HG02943 (cell line): ENCODE results near the gene FTSJ3.
"Not testable (repeated sequence)": the region's sequence is repeated elsewhere in the genome, so short reads cannot be mapped to it uniquely, and the experiment has no call there.

Experiments used
- ATAC-seq: cut with Tn5 transposase; IDR thresholded peaks from one replicate; pipeline ENCODE4 v1.9.1; 2021; ENCODE audit warnings: mild to moderate bottlenecking, low read depth, moderate library complexity; ENCODE audit not compliant: unreplicated experiment

Gene FTSJ3

DNA sequence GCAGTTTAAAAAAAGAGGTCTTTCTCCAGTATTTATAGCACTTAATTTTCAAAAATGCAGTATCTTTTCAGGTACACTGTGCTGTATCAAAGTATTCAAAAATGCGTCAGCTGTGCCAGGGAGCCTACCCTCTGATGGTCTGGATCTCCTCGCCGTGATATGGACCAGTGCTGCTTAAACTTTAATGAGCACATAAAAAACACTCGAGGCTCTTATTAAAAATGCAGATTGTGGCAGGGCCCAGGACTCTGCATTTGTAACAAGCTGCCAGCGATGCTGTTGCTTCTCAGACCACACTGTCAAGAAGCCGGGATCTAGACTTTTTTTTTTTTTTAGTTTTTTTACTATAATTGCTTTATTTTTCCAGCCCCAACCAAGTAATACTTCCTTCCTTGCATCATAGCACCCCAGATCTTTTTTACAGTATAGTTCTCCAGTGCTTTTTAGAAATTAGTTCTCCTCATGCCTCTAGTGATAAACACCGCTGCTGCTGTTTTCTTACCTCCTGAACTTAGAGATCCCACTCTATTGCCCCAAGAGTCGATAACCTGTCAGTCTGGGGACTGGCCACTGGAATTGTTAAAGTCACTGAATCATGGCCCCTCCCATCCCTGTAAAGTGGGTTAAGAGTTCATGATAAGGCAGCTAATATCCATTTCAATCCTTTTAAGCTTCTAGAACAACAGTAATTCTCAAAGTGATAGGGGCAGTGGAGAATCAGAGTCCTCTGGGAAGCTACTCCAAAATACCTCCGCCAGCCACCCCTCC lies 16.6 kb upstream of the FTSJ3 start:
- ATAC-seq: no peak

DNA sequence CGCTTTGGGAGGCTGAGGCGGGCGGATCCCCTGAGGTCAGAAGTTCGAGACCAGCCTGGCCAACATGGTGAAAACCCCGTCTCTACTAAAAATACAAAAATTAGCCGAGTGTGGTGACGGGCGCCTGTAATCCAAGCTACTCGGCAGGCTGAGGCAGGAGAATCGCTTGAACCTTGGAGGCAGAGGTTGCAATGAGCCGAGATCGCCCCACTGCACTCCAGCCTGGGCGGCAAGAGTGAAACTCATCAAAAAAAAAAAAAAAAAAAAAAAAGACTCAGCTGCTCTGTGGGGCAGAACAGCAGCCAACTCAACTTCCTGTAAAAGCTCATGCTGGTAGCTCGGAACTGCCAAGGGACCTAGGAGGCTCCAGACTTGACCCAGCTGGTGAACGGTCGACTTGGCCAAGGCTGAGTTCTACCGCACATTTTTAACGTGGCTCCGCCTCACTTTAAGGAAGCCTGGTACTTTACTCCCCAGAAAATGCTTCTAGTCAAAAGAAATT lies 16.0 kb upstream of the FTSJ3 start:
- not testable (repeated sequence) for ATAC-seq

DNA sequence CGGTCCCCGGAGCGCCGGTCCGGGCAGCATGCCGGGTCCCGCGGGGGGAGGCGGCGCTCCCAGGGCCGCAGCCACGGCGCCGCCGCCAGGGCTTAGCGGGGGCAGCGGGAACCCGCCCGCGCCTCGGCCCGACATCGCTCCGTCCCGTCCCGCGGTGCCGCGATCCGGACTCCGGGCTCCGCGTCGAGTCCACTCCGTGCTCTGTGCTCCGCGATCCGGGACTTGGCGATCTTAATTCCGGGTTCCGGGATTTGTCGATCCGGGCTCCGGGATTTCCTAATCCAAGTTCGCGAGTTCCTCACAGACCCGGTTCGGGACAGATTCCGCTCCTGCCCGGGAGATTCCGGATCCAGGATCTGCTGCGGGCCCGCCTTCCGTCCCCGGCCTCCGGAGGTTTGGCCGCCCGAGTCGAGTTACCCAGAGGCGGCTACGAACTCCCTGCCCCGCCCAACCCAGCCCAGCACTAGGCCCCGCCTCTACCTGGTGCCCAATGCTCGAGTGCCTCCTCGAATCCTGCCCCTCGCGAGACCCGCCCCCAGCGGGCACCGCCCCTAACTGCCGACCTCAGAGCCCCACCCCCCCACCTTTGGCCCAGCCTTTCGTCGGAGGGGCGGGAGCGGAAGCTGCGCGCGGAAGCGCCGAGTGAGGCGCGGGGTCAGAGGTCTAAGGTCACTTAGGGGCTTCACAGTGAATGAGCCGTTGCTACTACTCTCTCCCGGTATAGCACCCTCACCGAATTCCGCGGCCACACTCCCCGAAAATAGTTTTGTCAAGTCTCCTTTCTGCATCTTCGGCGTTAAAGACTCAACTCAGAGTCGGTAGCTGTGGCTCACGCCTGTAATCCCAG lies 15.3 kb upstream of the FTSJ3 start, which contains the start of gene SMARCD2:
TSS of gene SMARCD2 (minus strand) at position 146 of the 847 bp plus-strand sequence. CDS start at position 135, 11 bp downstream.
- ATAC-seq: peak; percentile 71

DNA sequence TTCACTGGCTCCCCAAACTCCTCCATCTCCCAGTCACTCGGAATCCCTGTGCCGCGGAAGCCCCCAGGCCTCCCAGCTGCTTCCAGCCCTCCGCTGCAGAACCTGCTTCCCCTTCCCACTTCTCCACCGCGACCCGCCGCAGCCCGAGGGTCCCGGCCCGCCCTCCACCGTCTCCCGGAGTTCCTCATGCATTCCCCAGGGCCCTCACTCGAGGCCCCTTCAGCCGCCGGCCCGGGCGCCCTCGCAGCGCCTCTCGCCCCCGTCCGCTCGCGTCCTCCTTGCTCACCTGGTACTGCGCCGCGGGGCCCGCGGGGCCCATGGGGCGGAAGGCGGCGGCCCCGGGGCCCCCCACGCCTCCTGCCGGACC lies 14.7 kb upstream of the FTSJ3 start:
- ATAC-seq: peak; percentile 22

DNA sequence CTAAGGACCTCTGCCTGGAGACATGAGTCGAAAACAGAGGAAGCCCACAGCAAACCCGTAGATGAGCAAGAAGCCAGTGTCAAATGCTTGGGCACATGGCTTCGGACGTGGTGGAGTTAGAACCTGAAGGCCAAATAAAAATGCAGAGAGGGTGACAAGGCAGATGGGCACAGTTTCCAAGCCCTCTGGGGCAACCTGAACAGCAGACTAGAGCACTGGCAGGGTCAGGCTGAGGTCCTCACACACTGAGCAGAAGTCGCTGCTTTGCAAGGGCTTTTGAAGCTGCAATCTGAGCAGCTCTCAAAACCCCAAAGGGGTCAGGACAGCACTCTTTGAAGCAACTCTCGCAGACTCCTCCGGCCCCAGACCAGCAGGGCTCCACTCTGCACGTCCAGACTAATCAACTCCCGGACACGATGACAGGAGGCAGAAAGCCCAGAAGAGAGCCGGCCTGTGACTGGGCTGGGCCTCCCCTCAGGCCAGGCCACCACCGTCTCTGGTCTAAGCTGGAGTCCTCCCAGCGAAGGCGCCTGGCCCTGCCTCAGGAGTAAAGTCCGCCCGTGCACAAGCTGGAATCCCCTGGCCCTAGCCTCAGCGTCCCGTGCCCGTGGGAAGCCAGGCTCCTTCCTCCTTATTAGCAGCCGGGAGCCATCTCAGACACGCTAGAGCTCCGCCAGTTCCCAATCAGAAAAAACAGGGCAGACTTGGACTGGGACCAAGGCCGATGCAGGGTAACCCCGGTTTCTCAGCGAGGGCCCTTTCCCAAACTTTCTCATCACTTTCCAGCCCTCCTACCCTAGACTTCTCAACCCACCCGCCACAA lies 14.1 kb upstream of the FTSJ3 start:
- ATAC-seq: no peak

DNA sequence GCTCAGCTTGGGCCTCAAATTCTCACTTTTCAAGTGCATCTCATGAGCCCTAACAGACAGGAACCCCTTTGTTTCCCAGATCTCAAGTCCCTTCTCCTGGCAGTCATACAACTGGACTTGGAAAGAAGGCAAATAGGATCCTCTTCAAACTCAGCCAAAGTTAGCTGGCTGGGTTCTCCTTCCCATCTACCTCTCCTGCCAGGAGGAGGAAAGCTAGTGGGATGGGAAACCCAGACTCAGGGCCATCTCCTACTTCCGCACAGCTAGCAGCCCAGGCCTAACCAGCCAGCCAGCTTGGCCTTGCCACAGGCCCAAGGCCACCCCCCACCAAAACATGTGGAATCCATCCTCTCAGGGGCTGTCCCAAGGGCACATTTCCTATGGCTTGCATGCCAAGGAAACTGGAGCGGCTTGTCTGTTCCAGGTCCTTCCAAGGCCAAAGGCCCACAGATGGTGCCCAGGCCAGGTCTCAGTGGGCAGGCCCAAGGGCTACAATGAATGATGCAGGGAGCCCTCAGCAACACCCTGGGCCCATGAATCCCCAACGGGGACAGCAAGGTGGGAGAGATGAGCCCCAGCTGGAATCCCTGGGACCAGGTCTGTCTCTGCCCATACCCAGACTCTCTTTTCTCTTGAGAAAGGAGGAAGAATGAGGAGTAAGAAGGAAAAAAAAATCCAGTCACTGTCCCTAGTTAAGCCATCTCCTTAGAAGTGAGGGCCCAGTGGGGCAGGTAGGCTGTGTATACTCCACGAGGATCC lies 13.3 kb upstream of the FTSJ3 start:
- no peak for ATAC-seq

DNA sequence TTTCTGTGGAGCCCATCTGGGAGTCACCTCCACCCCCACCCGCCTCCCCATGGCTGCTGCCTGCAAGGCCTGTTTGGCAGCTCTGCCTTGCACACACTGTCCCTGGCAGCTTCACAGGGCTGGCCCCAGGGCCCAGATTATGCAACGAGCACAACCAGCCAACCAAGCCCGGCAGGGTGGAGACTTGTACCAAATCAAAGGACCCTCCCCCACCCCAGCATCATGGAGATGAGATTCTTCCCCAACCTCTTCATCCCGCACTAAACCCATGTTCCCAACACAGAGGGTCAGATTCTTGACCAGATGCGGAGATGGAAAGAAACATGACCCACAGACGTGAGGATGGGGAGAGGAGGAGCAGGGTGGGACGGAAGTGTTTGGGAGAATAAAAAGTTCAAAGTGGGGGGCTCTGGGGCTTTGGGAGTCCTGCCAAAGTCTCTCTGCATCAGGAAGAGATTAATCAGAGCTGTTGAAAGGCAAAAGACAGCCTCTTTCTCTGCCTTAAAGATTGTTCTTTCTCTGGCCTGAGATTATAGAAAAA lies 11.2 kb upstream of the FTSJ3 start:
- ATAC-seq: no peak

DNA sequence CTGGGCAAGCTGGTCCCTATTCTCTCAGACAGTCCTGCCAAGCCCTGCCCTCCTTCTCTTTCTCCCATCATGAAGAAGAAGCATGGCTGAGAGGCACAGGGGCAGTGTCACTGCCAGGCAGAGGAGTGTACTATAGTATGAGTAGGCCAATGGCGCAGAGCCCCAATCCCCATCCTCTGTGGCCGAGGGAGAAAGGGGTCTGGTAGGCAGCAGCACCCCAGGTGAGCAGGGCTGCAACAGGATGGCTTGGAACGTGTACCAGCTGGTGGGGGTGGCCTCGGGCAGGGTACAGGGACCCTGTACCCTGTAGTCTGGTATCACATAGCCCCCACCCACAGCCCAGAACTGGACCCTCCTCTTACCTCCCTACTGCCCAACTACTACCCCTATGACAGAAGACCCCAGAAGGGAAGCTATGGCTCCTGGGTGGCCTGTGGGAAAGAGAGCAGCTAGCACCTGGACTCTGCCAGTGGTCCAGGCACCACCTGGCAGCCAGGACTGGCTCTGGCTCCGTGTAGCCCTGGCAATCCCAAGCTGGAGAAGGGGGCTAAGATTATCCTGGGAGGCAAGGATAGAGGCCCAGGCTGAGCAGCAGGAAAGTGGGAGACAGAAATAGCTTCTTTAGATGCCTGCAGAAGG lies 10.6 kb upstream of the FTSJ3 start:
- no peak for ATAC-seq

DNA sequence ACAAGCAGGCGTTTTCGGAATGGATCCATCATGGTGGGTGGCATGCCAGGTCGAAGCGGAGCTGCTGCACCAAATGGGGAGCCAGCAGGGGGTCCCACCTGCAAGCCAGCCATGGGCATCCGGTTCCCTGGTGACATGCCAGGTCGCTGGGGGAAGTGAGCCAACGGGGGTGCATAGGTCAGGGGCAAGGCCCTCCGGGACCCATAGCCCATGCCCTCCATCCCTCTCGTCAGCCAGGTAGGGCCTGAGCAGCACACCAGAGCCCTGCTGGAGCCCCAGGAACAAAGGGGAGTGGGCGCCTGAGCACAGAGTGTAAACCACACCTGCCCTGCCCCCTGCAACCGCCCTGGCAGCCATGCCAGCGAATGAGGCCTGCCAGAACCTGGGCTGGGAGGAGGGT lies 10.0 kb upstream of the FTSJ3 start:
- ATAC-seq: no peak

DNA sequence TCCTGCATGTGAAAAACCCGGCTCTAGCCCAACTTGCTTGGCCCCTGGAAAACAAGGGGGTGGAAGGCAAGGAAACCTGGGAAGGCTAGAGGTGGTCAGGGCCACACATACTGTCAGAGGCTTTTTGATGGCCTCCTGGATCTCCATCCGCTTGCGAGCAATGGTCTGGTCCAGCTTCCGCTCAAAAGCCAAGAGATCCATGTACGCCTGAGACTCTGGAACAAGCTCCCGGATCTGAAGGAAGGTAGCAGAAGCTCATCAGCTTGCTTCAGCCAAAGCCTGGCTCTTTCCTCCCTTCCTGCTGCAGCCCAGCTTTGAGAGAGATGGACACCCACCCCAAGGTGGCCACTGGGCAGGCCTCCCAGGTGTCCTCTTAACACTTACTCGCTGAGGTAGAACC lies 9.3 kb upstream of the FTSJ3 start:
- no peak for ATAC-seq

DNA sequence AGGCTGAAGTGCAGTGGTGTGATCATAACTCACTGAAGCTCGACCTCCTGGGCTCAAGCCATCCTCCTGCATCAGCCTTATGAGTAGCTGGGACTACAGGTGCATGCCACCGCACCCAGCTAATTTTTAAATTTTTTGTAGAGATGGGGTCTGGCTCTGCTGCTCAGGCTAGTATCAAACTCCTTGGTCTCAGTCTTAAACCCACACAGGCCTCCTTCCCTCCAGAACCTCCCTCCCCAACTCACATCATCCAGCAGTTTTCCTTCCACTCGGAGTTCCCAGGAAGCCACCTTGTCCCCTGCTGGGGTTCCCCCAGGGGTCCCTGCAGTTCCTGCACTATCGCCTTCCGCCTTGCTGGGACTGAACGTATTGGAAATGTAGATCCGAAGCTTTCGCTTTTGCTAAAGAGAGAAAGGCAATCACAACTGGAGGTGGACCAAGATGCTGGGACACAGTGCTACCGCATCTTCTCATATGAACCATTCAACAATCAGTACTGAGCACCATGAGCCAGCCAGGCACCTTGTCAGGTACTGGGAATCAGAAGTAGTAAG lies 7.8 kb upstream of the FTSJ3 start:
- ATAC-seq: no peak

DNA sequence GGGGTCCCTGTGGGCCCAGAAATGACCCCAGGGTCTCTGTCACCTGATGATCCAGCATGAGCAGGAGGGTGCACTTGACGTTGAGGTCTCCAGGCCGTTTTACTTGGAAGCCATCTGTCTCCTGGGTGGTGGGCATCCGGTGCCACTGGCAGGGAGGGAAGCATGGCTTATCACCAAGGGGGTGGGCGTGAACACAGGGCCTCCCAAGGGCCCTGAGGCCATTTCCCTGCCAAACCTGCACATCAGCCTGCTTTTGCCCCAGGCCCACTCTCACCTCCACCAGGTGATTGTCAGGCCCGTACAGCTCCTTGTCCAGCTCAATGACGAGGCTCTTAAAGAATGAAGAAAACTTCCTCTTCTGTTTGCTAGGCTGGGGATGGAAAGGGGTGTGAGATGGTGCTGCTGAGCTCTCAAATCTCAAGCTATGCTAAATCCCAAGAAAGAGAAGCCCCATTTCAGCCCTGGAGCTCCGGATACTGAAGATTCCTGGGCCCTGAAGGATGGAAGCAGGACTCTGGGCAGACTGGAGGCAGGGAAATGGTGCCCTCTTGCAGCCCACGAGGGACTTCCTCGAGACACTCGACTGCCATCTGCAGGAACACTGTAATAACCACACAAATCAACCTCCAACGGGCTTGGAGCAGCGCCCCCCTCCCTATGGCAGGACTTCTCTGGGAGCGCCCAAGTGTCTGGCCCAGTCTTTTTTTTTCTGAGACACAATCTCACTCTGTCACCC lies 7.1 kb upstream of the FTSJ3 start:
- no peak for ATAC-seq

DNA sequence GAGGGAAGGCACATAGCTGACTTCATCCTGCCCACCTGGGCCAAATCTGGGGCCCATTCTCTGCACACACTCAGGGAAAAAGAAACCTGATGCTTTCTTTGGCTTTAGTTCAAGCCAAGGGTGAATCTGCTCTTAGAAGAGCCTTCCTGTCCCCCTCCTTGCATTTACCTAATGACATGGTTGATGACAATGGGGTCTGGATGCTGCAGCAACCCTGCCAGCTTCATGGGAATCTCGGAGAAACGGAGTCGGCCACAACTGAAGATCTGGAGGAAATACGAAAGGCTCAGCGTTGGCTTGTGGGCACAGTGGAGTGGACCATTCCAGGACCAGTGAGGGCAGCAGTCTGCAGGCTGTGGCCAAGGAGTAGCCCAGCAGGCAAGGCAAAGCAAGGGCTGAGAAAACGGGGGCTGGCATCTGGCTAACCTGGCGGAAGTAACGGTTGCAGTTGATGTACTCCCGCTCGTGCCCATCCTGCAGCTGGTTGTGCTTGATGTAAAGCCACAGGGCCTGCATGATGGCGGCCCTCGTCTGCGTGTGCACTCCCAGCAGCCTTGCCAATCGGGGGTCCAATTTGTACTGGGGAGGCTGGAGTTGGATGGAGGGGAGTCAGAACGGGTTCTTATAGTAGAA lies 6.4 kb upstream of the FTSJ3 start:
- no peak for ATAC-seq

DNA sequence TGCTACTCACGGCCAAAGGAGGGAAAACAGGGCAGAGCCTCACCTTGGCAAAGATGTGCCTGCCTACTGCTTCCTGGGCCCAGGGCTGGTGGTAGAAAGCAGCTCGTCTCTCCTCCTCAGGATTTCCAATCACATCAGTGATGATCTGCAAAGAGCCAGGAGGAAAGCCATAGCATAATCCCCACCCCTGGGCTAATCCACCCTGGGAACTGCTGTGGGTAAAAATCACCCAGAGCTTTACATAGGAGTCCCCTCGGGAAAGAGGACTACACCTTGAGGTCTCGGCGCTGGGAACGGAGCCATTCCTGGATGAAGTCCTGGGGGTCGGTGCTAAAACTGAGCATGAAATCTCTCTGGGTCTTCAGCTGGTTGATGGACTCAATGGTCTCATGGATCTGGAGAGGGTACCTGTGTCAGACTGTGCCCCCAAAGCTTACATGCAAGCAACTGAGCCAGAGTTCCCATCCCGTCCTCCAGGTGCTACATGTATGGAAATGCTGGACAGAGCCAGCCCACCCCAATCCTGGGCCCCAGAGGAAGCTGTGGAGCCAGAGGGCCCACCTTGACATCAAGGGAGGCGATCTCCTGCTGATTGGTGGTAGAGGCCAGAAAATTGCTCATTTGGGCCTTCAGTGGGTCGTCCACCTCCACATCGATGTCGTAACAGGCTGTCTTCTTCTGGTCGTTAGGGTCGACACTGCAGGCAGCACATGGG lies 5.7 kb upstream of the FTSJ3 start:
- no peak for ATAC-seq

DNA sequence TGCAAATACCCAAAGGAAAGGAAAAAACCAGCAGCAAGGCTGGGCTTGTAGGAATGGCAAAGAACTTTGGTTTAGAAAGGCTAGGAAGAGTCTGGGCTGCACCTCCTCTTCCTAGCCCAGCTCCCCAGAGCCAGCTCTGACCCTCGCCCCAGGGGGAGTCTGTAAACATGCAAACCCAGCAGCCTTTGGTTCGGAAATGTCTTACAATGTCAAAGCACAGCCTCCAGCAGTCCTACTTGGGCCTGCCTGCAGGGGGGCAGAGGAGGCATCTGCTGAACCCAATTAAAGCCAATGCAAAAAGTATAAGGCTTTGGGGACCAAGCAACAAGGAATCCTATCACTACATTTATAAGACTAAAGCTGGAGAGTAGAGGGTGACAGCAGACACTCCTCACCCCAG lies 5.0 kb upstream of the FTSJ3 start:
- ATAC-seq: no peak

DNA sequence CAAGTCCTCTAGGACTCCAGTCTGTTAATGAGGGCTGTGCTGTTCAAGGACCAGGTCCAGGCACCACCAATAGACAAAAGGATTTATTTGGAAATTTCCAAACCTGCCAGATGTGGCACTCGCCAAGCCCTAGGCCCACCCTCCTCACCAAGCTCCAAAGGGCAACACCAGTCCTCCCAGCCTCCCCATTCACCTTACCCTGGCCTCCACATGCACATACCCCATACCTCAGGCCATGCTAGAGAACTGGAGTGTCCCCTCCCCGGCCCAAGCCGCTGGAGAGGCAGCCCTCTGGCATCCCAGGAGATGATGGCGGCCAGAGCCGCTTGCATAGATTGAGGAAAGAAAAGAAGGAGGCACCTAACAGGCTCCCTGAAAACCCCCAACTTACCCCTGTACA lies 4.6 kb upstream of the FTSJ3 start:
- no peak for ATAC-seq

DNA sequence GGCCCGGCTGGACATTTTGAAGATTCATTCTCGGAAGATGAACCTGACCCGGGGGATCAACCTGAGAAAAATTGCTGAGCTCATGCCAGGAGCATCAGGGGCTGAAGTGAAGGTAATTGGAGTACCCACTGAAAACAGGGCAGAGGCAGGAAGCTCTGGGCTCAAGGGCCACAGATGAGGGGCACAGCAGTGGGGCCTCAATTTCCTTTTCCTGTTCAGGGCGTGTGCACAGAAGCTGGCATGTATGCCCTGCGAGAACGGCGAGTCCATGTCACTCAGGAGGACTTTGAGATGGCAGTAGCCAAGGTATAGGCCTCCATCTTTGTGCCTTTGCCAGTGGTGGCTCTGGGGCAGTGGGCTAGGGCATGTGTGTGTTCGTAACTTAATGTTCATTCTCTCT lies 4.0 kb upstream of the FTSJ3 start:
- no peak for ATAC-seq
